Loucy (cell line): ENCODE measurements around the gene STUB1.

Experiments used
- H2AFZ ChIP-seq: fragments of 200-600 bp; sonication (generic); 2 replicates; pipeline ENCODE4 v1.6.0; 2016; ENCODE audit warnings: antibody characterized with exemption, mild to moderate bottlenecking, low read length, moderate library complexity
- H3F3A ChIP-seq: fragments of 200-600 bp; 2 replicates; pipeline ENCODE4 v1.6.0; 2016; ENCODE audit warnings: antibody characterized with exemption, low read depth, mild to moderate bottlenecking
- H3K27me3 ChIP-seq: fragments of 200-600 bp; sonication (generic); 2 replicates; pipeline ENCODE4 v1.6.1; 2014; ENCODE audit warnings: low read length, mild to moderate bottlenecking; ENCODE audit not compliant: insufficient read depth, poor library complexity, severe bottlenecking
- H3K36me3 ChIP-seq: fragments of 200-600 bp; sonication (generic); 2 replicates; pipeline ENCODE4 v1.6.1; 2016; ENCODE audit warnings: low read length; ENCODE audit not compliant: insufficient read depth
- H3K4me1 ChIP-seq: fragments of 200-600 bp; sonication (generic); 2 replicates; pipeline ENCODE4 v1.5.1; 2014; ENCODE audit warnings: low read length, mild to moderate bottlenecking; ENCODE audit not compliant: insufficient read depth, poor library complexity, severe bottlenecking
- H3K4me2 ChIP-seq: fragments of 200-600 bp; sonication (generic); 2 replicates; pipeline ENCODE4 v1.6.0; 2014; ENCODE audit warnings: antibody characterized with exemption, low read length, low read depth, mild to moderate bottlenecking; ENCODE audit not compliant: poor library complexity, severe bottlenecking
- H3K4me3 ChIP-seq: fragments of 200-600 bp; sonication (generic); 2 replicates; pipeline ENCODE4 v1.5.1; 2014; ENCODE audit warnings: low read length, mild to moderate bottlenecking, mixed read lengths; ENCODE audit not compliant: poor library complexity, severe bottlenecking
- H3K79me2 ChIP-seq: fragments of 200-600 bp; sonication (generic); 2 replicates; pipeline ENCODE4 v1.6.1; 2014; ENCODE audit warnings: low read length; ENCODE audit not compliant: insufficient read depth
- H3K9ac ChIP-seq: fragments of 200-600 bp; sonication (generic); 2 replicates; pipeline ENCODE4 v1.6.0; 2014; ENCODE audit warnings: mild to moderate bottlenecking, low read depth, low read length, moderate library complexity; ENCODE audit not compliant: poor library complexity, severe bottlenecking
- H3K9me2 ChIP-seq: fragments of 200-600 bp; sonication (generic); replicated peaks from 2 replicates; pipeline ENCODE4 v1.6.1; 2016; ENCODE audit warnings: low read depth, low read length, mixed read lengths
- H3K9me3 ChIP-seq: fragments of 200-600 bp; sonication (generic); 2 replicates; pipeline ENCODE4 v1.6.1; 2014; ENCODE audit warnings: mild to moderate bottlenecking, antibody characterized with exemption, low read length, low read depth; ENCODE audit not compliant: insufficient read depth
- H4K20me1 ChIP-seq: fragments of 200-600 bp; sonication (generic); 2 replicates; pipeline ENCODE4 v1.6.0; 2014; ENCODE audit warnings: antibody characterized with exemption, low read length, mild to moderate bottlenecking; ENCODE audit not compliant: insufficient read depth, poor library complexity, severe bottlenecking
- EZH2phosphoT487 ChIP-seq: fragments of 200-600 bp; IDR thresholded peaks from 2 replicates; pipeline ENCODE4 v1.6.1; 2018; ENCODE audit warnings: antibody characterized with exemption, mild to moderate bottlenecking, moderate library complexity, borderline replicate concordance
- TF ChIP-seq, protein P1 (sequence below): fragments of 200-600 bp; sonication (generic); conservative IDR thresholded peaks from 2 replicates; pipeline ENCODE4 v1.5.1; 2014; ENCODE audit warnings: mild to moderate bottlenecking, antibody characterized with exemption, low read length

The STUB1 gene

DNA sequence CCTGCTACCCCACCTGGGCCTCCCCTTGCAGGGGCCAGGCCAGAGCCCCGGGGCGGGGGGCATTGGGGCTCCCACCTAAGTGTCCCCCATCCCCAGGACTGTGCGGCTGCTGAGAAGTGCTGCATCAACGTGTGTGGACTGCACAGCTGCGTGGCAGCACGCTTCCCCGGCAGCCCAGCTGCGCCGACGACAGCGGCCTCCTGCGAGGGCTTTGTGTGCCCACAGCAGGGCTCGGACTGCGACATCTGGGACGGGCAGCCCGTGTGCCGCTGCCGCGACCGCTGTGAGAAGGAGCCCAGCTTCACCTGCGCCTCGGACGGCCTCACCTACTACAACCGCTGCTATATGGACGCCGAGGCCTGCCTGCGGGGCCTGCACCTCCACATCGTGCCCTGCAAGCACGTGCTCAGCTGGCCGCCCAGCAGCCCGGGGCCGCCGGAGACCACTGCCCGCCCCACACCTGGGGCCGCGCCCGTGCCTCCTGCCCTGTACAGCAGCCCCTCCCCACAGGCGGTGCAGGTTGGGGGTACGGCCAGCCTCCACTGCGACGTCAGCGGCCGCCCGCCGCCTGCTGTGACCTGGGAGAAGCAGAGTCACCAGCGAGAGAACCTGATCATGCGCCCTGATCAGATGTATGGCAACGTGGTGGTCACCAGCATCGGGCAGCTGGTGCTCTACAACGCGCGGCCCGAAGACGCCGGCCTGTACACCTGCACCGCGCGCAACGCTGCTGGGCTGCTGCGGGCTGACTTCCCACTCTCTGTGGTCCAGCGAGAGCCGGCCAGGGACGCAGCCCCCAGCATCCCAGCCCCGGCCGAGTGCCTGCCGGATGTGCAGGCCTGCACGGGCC is 47.5 kb upstream of the STUB1 start:
- H3K27me3 ChIP-seq, result no peaks in the 10 kb centered on the region
- no peaks in the 10 kb centered on the region for H3K9me3 ChIP-seq
- no peak for TF ChIP-seq EZH2phosphoT487
- TF ChIP-seq, protein P1, sequence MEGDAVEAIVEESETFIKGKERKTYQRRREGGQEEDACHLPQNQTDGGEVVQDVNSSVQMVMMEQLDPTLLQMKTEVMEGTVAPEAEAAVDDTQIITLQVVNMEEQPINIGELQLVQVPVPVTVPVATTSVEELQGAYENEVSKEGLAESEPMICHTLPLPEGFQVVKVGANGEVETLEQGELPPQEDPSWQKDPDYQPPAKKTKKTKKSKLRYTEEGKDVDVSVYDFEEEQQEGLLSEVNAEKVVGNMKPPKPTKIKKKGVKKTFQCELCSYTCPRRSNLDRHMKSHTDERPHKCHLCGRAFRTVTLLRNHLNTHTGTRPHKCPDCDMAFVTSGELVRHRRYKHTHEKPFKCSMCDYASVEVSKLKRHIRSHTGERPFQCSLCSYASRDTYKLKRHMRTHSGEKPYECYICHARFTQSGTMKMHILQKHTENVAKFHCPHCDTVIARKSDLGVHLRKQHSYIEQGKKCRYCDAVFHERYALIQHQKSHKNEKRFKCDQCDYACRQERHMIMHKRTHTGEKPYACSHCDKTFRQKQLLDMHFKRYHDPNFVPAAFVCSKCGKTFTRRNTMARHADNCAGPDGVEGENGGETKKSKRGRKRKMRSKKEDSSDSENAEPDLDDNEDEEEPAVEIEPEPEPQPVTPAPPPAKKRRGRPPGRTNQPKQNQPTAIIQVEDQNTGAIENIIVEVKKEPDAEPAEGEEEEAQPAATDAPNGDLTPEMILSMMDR, result no peak
- no peaks in the 10 kb centered on the region for H3K4me1 ChIP-seq
- no peaks in the 10 kb centered on the region for H3K36me3 ChIP-seq
- H3K9ac ChIP-seq, result no peak overlapping the region
- H3F3A ChIP-seq, result no peaks in the 10 kb centered on the region
- no peaks in the 10 kb centered on the region for H3K9me2 ChIP-seq
- peaks cover 14% of the 10 kb centered on the region for H3K79me2 ChIP-seq
- no peaks in the 10 kb centered on the region for H4K20me1 ChIP-seq
- no peak overlapping the region for H3K4me2 ChIP-seq
- no peak overlapping the region for H2AFZ ChIP-seq
- H3K4me3 ChIP-seq, result no peak overlapping the region

GRCh38 chr16:633336-634050 is 46.7 kb upstream of the STUB1 start:
- Histone ChIP-seq H3F3A (no peaks in the 10 kb centered on the region), H3K9ac (no peak overlapping the region), H3K36me3 (no peaks in the 10 kb centered on the region), H3K4me2 (no peak overlapping the region), H3K4me3 (no peak overlapping the region), H2AFZ (no peak overlapping the region), H3K9me3 (no peaks in the 10 kb centered on the region), H3K79me2 (peaks cover 14% of the 10 kb centered on the region), H4K20me1 (no peaks in the 10 kb centered on the region), H3K4me1 (no peaks in the 10 kb centered on the region), H3K27me3 (no peaks in the 10 kb centered on the region), H3K9me2 (no peaks in the 10 kb centered on the region)
- TF ChIP-seq, protein P1, result no peak
- no peak for TF ChIP-seq EZH2phosphoT487

- H2AFZ ChIP-seq, result no peak overlapping the region
- no peak overlapping the region for H3K4me2 ChIP-seq
Observed at GRCh38 chr16:634051-634670, 46.0 kb upstream of the STUB1 start.

More at GRCh38 chr16:634051-634670, 46.0 kb upstream of the STUB1 start:
- Histone ChIP-seq H3K27me3 (no peaks in the 10 kb centered on the region), H3K4me3 (no peak overlapping the region), H3K4me1 (no peaks in the 10 kb centered on the region), H3K9me2 (no peaks in the 10 kb centered on the region), H3K9me3 (no peaks in the 10 kb centered on the region), H4K20me1 (no peaks in the 10 kb centered on the region), H3K9ac (no peak overlapping the region), H3F3A (no peaks in the 10 kb centered on the region), H3K79me2 (peaks cover 14% of the 10 kb centered on the region), H3K36me3 (no peaks in the 10 kb centered on the region)
- TF ChIP-seq, protein P1, result no peak
- TF ChIP-seq EZH2phosphoT487, result no peak
